Measurements from ENCODE around the gene CERS3. TPM values are rescaled to one million over a fixed set of nuclear protein-coding genes. Genes with fewer than 3 reads are reported as not detected.

Gene CERS3
- total RNA-seq, 1 donor from 2014 or later: 4.1 TPM

DNA sequence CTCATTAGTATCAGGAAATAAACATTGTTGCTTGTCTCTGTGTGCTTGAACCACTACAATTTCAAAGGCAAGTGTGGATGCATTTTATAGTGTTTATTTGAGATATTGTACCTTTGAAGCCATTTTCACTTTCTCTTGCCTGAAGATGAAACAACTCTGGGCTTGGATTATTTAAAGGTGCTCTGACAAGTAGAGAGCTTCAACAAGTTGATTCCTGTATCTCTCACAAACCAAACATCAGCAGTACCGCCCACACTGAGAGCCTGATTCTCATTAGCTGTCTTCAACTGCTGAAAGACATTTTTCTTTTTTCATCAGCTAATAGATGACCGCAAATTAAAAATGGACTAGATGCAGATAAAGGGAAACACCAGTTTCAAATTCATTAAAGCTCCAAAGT lies 806 bp upstream of the CERS3 start:
- DNase-seq (ENCODE audit: low spot score): no peak

DNA sequence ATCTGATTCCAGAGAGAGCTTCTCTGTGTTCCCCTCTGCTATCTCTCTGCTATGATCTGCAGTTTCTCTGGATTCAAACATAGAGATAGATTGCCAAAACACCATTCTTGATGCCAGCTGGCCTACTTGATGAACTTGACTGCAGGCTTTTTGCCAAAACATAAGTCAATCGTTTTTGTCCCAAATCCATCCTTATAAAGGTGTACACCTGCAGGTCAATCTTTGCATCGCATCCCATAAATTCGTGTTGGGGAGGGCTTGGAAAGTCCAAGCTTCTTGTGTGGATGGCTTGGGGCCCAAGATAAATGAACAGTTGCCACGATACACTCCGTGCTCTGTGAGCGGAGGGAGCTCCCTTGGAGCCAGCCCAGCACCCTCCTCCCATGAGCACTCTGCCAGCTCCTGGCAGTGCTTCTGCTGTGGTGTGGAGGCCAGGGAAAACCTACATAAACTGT lies 2.7 kb downstream of the CERS3 start:
- no peak for DNase-seq (ENCODE audit: low spot score)

DNA sequence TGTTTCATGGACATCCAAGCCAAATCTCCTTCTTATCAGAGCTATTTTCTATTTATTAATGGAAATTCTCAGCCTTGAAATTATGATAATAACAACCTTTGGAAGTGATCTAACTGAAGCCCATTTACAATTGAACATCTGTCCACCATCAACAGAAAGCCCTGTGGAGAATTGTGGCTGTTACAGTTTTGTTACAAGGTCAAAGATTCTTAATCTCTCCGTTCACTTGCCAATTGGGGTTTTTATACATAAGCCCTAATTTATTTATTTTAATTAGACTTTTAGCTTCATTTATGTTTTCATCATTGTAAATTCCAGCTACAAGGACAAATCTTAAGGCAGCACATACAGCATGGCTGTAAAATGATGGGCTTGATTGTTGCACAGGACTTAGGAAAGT lies 3.3 kb downstream of the CERS3 start:
- DNase-seq (ENCODE audit: low spot score): no peak

DNA sequence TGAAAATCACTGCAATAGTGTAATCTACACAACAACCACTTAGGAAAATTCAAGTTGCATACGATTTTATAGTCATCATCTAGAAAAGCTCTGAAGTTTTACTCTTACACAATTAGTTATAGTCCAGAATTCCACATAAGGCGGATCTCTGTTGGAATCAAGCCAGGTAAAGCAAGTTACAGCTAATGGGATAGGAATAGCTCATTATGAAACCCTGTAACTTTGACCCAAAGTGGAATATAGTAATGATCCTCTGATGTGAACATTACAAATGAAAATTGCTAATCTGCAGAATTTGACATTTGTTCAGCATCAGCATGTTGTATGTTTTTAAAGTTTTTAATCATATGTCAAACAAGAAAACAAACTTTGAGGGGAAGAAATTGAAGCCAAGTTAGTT lies 4.4 kb downstream of the CERS3 start:
- no peak for DNase-seq (ENCODE audit: low spot score)

DNA sequence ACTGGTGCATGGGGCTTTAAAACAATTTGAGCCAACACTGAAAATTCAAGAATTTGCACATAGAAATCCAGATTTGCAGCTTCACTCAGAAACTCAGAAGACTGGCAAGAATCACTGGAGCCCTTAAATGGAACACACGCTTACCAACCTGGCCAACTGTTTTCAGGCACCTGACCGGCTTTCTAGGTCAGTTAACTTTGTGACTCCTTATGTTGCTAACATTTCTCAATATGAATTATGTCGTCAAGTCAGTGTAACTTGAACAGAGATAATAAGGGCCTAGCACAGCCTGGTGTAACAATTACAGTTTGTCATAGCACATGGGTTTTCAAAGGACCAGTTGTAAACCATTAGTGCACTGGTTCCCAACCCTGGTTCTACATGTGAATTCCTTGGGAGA lies 6.8 kb downstream of the CERS3 start:
- DNase-seq (ENCODE audit: low spot score): no peak

DNA sequence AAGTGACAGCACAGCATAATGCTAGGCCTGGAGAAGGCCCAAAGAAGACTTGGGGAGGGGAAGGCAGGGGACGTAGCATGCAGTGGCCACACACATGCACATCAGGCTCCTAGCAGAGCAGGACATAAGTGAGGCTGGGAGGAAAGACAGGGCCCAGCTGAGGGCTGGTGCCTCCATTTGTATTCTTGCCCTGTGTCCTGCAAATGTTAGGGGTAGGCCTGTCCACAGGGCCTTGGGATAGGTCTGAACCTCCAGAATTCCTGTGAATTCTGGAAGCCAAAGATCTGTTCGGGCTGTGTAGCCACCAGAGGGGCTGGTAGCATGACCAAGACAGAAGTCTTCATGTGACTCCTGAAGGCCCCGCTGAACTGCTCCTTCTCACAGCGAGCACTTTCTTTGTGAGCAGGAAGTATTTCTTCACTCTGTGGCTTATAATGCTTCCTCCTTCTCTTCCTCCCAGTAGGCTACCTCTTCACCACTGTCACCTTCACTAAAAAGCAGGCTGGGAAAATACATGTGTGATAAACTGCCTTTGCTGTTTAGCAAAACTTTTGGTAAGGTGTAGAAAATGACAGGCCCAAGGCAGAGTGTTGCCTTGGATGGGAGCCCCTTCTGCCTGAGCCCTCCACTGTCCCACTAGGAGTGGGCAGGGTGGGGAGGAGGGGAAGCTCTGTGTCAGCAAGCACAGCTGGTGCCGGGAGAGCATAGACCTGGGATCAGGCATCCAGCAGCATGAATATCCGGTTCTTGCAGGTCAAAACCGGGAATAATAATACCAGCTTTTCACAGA lies 8.4 kb downstream of the CERS3 start:
- no peak for DNase-seq (ENCODE audit: low spot score)

DNA sequence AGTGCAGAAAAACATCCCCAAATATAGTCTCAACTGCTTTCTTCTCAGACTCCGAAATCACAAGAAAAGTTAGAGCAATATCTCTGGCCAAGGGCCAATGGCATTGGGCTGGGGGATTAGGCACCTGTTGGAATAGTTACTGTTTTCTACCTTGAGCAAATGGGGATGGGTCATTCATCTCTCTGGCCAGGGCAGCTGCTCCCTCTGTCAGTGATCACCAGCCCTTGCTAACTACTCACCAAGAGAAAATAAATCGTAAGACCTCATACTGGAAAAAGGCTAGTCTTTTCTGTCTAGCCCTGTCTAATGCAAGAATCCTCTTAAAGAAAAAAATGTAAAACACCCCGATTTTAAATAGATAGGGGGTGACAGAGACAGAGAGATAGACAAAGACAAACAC lies 10.9 kb downstream of the CERS3 start:
- DNase-seq (ENCODE audit: low spot score): no peak

DNA sequence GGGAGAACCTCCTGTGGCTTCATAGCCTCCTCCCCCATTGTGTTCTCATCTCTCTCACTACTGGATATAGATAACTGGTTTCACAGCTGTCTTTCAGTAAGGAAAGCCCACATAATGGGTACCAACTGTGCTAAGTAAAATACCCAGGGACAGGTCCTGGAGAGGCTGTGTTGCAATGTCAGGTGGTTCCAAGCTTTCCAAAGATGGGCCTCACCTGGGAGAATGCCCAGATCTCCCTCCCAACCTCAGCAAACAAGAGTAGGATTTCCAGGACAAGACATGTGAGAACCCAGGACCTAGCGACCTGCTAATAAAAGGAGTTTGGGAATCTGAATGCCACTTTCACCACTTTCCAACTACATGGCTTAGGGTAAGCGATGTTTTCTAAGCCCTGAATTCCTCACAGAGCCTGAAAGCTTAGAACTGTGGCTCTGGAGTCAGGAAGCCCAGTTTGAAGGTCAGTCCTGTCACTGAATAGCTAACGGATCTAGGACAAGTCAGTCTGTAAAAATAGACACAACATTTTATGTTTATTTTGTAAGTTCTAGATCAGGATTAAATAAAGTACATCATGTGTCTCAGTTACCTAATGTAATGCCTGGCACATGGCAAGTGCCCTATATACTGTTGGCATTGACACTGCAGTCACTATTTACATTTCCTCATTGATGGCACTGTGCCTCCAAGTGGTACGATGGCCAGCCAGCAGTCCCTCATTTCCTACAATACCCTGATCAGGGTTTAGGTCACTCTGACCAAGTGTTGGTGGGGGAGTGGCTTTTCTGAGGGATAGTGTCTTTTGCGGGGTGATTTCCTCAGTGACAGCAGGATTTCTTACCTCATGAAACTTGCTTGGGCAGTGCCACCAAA lies 11.9 kb downstream of the CERS3 start:
- no peak for DNase-seq (ENCODE audit: low spot score)

DNA sequence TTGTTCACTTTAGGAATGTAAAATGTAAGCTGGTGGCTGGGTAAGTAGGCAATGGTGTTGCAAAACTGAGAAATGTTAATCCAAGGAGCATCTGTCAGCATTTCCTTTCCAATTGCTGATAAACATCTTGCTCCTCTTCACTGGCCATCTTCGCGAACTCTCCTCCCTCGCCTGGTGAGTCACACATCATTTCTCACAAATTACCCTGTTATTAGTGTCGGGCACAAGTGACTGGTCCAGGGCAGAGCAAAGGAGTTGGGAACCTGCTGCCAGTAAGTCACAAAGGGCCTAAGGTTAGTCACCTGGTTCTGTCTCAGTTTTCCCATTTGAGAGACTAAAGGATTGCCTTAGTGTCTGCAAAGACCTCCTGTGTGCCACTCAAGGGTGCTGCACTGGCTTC lies 13.0 kb downstream of the CERS3 start:
- no peak for DNase-seq (ENCODE audit: low spot score)

DNA sequence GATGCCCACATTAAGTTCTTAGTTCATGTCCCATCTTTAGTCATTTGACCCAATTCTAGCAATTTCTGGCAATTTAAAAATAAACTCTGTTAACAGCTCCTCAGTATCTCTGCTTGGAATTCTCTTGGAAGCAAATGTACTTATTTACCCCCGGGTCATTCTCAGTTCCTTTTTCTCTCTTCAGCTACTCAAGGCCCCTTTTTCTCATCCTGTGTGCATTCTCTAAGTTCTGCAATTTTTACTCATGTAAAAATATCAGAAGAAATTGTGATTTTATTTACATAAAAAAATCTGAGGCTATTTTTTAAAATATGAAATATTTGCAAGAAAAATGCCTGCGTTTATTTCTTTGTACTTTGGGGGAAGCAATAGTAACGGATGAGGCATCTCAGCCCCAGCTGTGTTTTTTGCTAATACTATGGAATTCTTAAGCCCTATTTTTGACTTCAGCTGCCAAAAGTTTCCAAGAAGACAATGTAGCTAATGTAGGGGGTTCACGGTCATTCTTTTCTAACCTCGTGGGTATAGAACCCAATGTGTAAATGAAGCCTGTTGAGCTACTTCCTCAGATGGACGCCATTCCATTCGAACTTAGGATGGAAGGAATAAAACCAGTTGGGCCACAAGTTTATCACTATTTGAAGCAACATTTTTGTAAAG lies 20.0 kb downstream of the CERS3 start:
- DNase-seq (ENCODE audit: low spot score): no peak

DNA sequence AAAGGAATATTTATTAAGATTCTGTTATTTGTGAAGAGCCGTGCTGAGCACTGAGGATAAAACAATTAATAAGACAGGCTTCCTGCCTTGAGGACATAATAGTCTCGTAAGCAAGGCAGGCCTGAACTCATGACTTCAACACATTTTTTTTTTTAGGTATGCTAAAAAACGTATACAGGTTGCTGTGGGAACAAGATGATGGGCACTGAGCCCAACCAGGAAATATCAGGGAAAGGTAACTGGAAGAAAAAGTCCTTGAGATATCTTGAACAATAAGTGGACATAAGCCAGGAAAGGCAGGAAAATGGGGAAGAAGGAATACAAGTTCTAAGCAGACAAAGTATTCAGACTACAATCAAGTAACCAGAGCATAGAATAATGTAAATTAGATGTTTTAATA lies 26.1 kb downstream of the CERS3 start:
- DNase-seq (ENCODE audit: low spot score): no peak

DNA sequence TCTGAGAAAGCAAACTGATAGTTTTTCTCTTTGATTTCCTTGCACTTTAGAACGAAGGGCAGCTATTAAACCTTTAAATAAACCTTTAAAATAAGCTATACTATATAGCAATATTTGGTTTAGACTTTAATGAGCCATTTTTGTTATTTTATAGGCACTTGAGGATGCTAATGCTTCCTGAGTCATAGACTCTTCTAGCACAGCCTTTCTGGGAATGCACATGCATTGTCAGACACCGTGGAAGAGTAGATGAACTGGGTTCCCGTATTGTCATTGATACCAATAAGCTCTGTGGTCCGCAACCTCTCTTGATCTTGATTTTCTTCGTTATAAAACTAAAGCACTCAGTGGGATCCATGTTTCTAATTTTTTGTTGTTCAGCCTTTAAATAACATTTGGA lies 27.6 kb downstream of the CERS3 start:
- DNase-seq (ENCODE audit: low spot score): no peak

DNA sequence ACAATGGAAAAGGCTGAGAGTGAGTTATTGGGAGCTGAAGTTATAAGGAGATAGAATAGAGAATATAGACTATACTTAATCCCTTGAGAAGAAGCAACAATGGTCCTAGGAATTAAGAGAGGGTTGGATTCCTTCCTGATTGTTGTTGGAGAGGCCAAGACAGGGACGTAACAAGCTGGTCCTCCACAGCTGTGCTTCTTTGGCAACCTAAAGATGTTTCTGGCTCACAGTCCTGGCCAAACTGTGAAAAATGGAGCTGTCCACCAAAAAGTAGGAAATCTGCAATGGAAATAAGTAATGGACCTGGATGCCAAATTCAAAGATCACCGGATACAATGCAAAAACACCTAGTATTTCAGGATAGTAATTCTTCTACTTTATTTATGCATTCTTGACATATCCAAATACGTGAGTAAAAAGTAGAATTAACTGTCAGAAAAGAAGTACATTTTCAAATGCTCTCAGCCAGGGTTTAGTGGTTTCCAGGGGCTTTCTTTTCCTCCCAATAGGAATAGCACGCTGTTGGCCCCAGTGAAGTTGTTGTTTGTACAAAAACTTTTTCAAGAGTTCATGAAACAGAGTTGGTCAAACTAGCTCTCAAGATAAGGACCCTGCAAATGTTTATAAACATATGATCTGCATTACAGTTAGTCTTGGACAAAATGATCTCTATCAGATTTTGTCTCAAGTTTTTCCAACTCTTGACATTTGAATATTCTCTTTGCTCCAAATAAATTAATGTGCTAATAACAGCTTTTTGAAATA lies 28.3 kb downstream of the CERS3 start:
- no peak for DNase-seq (ENCODE audit: low spot score)

DNA sequence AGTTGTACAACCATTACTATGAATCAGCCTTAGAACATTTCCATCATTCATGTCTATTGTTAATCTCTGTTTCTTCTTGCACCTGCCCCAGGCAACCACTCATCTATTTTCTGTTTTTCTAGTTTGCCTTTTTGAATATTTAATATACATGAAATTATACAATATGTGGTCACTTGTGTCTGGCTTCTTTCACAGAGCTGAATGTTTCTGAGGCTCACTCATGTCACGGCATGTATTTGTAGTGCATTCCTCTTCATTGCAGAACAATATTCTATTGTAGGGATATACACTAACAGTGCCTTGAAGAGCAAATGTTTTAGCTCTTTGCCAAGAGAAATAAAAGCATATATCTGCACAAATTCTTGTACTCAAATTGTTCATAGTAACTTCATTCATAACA lies 32.9 kb downstream of the CERS3 start:
- DNase-seq (ENCODE audit: low spot score): no peak

DNA sequence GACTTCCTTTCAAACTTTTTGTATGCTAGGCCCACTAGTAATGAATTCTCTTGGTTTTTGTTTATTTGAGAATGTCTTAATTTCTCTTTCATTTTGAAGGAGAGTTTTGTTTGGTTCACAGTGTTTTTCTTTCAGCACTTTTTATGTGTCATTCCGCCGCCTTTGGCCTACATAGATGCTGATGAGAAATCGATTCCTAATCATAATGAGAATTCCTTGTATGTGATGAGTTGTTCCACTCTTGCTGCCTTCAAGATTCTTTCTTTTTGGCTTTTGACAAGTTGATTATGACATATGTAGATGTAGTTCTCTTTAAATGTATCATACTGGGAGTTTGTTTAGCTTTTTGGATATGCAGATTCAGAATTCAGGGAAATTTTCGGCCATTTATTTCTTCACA lies 35.5 kb downstream of the CERS3 start:
- no peak for DNase-seq (ENCODE audit: low spot score)

DNA sequence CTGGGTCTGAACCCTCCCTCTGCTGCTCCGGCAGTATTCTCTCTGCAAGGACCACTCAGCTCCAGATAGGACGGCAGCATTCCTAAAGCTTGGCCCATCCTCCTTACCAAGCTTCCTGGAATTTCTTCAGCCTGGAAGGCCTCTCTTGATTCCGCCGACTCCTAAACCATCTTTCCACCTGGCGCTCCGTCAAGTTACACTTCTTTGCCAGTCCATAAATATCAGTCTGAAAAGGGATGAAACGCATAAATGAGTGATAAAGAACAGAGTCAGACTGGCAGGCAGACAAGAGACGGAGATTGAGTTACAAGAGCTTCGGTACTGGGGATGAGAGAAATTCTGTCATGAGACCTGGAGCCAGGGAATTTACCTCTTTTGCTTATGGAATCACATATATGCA lies 44.3 kb downstream of the CERS3 start:
- DNase-seq (ENCODE audit: low spot score): peak; percentile 80

DNA sequence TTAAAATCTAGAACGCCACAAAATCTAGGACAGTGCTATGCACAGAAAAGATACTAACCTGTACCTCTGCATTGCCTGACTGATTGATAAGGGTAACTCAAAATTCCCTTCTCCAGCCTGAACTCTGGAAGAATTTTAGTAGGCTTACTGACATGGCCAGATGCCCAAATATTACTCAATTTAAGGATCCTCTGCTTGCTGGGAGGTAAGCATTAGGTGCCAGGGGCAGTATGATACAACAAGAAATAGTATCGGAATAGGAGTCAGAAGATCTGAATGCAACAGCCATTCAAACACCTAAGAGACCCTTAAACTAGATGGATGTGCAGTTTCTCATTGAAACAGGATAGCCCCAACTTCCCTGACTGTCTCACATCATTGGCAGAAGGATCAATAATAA lies 45.4 kb downstream of the CERS3 start:
- DNase-seq (ENCODE audit: low spot score): no peak

DNA sequence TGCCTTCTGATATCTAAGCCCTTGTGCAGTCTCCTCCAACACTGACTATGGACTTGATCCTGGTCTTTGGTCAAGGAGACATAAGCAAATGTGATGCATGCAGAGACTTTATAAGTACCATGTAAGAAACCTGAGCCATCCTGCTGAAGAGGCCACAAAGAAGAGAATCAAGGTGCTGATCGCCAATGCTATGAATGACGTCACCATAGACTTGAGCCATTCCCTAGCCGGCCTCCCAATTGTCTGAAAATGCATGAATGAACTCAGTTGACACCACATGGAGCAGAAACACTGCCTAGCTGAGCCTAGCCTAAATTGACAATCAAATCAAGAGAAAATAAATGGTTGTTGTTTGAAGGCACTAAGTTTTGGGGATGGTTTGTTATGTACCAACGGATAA lies 51.9 kb downstream of the CERS3 start:
- DNase-seq (ENCODE audit: low spot score): no peak

DNA sequence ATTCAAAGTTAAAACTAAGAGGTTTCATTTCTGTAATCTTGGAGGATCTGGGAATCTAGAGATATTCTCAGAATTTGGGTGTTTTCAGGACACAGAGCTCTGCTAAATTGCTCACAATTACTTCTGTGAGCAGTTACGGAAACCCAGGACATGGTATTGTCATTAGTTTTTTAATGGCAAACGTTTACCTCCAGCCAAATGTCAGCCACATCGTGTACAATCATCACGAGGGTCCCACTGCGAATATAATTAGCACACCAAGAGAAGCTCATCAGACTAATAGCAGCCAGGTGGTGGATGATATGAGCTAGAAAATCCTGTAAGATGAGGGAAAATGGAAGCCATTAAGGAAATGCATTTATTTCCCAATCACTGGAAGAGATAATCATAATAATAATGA lies 56.0 kb downstream of the CERS3 start:
- no peak for DNase-seq (ENCODE audit: low spot score)

DNA sequence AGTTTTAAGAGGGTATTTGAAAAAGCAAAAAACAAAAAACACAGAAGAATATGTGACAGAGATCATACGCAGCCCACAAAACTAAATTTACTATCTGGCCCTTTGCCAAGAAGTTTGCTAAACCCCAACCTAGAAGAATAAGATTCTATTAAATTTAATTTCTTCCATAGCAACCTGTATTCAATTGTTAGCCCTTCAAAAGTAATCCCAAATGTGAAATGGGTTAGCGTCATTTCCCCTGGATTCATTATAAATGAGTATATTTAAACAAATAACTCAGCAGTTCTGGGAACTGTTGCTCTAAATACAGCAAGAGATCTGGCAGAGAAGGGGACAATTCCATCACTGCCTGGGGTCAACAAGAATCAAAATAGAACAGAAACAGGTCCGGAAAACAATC lies 56.8 kb downstream of the CERS3 start:
- DNase-seq (ENCODE audit: low spot score): no peak

DNA sequence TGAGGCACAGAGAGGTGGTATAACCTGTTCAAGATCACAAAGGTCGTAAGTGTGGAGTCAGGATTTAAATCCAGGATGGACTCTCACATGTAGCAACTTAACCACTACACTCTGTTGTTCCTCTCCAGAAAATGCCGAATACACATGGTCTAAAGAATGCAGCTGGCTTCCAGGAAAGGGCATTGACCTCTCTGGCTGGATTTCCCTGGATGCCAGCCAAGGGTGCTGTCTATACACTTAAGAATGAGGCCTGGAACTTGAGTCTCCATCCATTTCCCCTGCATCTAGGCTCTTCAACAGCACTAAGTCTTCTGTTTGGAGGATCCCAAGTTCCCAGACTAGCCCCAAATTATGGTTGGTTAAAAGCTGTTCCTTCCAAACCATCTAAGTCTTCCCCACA lies 60.5 kb downstream of the CERS3 start:
- DNase-seq (ENCODE audit: low spot score): peak; percentile 79

DNA sequence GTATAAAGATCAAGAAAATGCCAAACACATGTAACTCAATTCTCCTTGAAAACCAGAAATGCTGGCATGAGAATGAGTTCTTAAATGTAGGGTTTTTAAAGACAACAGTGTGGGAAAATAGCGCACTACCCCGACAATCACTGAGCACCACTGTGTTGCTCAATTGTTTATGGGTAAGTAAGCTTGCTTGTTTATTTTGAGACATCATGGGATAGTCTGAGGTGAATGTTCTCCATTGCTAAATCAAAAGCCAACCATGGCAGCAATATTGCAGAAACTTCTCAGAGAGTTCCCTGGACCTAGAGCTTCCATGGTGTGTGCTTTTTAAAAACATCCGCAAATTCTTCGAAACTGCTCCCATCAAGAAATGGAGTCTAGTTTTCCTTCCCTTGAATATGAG lies 62.7 kb downstream of the CERS3 start:
- DNase-seq (ENCODE audit: low spot score): no peak
